DMS153 (cell line): Measurements from ENCODE around the gene ATP4A.
"Not testable (repeated sequence)": the region's sequence is repeated elsewhere in the genome, so short reads cannot be mapped to it uniquely, and the experiment has no call there.

Experiments used
- DNase-seq: peaks from one replicate; lab custom pipeline; 2025; lab: John Stamatoyannopoulos, UW

Gene ATP4A

DNA sequence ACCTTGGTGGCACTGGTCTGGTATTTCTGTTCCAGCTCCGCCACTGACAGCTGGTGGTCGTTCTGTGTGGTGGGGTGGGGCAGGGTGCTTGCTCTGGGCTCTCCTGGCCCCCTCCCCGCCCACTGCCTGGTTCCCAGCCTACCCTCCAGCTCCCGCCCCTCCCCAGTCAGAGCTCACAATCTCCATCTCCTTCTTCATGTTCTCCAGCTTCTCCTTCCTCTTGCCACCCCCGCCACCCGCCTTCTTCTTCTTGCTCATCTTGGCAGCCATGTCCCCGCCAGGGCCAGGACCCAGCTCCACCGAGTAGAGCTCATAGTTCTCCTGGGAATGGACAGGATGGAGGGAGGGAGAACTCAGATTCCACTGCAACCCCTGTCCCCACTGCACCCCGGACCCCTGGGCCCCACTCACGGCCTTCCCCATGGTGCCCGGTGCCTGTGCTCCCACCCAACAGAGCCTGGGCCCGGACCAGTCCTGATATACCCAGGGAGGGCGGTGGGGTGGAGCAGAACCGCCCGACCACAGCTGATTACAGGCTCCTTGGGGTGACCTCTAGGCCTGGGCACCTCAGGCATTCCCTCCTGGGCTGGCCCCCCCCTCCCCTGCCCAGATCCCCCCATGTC lies at the start of gene ATP4A:
ATP4A (minus strand) TSS at position 452 of the 623 bp plus-strand sequence; CDS start at position 423, 29 bp downstream.
- no peak for DNase-seq

GRCh38 chr19:35612559-35613321 lies 49.3 kb upstream of the ATP4A start, which contains the start of gene HAUS5:
Gene HAUS5, plus strand, starts transcription at chr19:35612735. Its CDS starts 60 bp downstream, at chr19:35612795.
- peak; percentile 88 for DNase-seq

DNA sequence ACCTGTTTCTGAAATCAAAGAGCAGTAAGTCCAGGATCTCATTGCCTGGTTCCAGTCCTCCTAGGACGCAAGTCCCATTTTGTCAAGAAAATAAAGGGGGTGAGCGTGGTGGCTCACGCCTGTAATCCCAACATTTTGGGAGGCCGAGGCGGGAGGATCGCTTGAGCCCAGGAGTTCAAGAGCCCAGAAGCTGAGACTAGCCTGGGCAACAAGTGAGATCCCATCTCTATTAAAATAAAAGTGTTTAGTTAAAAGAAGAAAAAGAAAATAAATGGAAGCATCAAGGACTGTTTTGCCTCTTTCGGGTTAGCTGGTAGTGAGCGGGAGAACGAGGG lies 48.7 kb upstream of the ATP4A start:
- DNase-seq: no peak

DNA sequence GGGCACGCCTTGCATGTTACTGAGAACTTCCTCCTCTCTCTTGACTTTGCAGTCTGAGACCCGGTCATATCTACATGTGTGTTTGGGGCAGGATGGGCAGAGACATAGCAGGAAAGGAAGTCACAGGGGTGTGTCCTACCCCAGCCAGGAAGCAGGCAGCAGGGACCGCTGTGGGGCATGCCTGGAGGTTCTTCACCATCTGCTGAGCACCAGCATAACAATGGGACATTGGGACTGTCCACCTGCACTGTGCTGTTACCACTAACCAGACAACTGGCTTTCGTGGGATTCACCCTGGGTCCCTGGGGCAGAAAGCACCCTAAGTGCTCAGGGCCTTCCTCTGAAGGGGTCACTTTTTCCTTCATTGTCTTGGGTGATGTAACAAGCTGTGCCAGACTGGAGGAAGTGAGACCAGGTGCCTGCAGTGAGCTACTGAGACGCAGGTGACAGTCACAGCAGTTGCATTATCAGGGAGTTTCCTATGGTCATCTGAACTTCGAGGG lies 46.4 kb upstream of the ATP4A start:
- DNase-seq: no peak

DNA sequence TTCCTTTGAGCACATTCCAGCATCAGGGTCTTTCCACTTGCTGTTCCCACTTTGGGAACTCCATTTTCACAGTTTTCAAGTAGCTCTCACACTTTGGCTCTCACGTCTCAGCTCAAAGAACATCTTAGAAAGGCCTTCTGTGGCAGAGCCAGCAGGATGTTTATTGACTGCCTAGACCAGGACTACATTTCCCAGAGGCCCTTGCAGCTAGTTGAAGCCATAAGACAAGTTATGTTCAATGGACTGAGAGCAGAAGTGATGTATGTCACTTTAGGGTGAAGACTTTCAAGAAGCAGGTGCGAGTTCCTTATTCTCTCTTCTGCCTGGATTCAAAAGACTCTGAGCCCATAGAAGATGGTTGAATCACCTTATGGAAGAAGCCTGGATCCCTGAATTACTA lies 44.8 kb upstream of the ATP4A start:
- DNase-seq: no peak

DNA sequence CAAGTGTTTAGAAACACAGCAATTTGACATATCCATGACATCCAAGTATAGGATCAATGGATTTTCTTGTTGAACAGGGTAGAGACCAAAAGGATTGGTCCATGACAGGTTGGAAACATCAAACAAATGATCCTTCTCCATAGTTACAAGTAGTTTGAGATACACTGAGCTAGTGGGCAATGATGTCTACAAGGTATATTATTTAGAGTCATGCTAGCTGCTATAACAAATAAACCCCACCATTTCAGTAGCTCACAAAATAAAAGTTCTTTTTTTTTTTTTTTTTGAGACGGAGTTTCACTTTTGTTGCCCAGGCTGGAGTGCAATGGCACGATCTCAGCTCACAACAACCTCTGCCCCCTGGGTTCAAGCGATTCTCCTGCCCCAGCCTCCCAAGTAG lies 44.2 kb upstream of the ATP4A start:
- no peak for DNase-seq

GRCh38 chr19:35607170-35607569 lies 43.7 kb upstream of the ATP4A start:
- DNase-seq: not testable (repeated sequence)

- DNase-seq: not testable (repeated sequence)
These were observed 41.0 kb upstream of the ATP4A start for GRCh38 chr19:35604436-35604835.

DNA sequence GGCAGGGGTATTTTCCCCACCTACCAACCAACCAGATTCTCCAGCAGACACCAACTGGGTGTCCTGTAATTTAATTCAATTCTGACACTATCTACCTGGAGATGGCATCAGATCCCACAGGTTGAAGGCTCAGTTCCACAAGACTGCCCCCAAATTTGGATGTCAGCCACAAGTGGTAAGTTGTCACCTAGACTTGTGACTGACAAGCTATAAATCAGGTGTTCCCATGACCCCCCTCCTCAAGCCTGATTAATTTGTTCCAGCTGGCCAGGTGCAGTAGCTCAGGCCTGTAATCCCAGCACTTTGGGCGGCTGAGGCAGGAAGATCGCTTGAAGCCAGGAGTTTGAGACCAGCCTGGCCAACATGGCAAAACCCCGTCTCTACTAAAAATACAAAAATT lies 38.5 kb upstream of the ATP4A start:
- DNase-seq: no peak

GRCh38 chr19:35596366-35596999 lies 33.0 kb upstream of the ATP4A start:
- no peak for DNase-seq

DNA sequence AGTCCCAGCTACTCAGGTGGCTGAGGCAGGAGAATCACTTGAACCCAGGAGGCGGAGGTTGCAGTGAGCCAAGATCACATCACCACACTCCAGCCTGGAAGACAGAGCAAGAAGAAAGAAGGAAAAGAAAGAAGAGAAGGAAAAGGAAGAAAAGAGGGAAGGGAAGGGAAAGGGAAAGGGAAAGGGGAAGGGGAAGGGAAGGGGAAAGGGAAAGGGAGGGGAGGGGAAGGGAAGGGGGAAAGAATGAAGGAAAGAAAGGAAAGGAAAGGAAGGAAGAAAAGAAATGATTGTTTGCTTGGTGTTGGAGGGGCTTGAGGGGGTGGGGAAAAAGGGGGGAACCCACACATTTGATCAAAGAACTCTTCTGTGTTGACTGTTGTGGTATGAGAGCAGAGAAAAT lies 32.5 kb upstream of the ATP4A start:
- no peak for DNase-seq

DNA sequence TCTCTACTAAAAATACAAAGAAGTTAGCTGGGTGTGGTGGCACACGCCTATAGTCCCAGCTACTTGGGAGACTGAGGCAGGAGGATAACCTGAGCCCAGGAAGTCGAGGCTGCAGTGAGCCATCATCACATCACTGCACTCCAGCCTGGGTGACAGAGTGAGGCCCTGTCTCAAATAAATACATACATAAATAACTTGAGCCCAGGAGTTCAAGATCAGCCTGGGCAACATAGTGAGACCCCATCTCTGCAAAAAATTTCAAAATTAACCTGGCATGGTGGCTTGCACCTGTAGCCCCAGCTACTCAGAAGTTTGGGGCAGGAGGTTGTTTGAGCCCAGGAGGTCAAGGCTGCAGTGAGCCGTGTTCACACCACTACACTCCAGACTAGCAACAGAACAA lies 31.6 kb upstream of the ATP4A start:
- DNase-seq: not testable (repeated sequence)

- DNase-seq: no peak
These were observed 28.8 kb upstream of the ATP4A start for GRCh38 chr19:35592226-35592625.

GRCh38 chr19:35590875-35591274 lies 27.4 kb upstream of the ATP4A start:
- no peak for DNase-seq

DNA sequence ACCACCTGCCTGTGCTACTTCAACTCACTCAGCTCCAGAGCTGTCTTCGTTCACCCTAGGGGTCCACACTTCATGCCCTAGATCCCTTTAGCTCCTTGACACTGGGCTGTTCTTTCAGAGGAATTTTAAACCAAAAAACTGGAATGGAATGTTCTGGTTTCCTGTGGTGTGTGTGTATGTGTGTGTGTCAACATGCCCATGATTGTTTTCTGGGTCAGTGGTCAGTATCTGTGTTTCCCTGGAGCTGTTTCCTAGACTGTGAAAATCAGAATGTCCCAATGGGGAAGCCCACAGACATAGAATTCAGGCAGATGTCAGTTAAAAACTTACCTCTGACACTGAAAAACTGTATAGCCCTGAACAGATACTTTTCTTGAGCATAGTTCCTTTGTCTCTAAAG lies 23.9 kb upstream of the ATP4A start:
- DNase-seq: no peak

DNA sequence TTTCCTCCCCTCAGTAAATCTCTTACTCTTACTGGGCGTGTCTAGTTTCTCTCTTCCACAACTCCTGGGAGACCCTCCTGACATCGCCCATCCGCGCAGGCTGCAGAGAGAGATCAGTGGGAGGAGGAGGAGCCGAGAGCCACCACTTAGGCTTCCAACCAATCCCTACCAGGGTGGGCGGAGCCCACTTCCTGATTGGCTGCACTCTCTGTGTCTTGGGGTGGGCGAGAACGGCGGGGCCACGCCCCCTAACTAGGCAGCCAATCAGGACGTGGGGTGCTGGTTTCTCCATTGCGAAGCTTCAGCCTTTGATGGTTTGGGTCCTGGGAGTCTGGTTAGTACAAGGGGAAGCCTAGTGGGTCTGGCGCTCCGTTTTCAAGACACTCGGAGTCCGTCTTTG lies 22.4 kb upstream of the ATP4A start, which contains the start of gene PMIS2:
PMIS2 (plus strand) TSS at position 326 of the 400 bp plus-strand sequence. CDS start 87 bp downstream, outside the sequence.
- DNase-seq: no peak

GRCh38 chr19:35582760-35583159 lies 19.3 kb upstream of the ATP4A start:
- DNase-seq: no peak

GRCh38 chr19:35578707-35579106 lies 15.2 kb upstream of the ATP4A start:
- no peak for DNase-seq

DNA sequence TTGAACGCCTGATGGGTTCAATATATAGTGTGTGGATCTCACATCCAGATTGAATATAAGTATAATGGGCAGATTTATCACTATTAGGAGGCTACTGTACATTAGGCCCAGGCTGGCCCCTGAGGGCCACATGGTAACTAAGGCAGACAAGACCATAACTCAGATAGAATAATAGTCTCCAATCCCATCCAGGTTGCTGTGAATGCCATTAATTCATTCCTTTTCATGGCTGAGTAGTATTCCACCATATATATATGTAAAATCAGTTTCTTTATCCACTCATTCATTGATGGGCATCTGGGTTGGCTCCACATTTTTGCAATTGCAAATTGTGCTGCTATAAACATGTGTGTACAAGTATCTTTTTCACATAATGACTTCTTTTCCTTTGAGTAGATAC lies 14.5 kb upstream of the ATP4A start:
- no peak for DNase-seq

- DNase-seq: no peak
These were observed 8.0 kb upstream of the ATP4A start for GRCh38 chr19:35571406-35571965.

GRCh38 chr19:35569281-35569781 lies 5.9 kb upstream of the ATP4A start:
- no peak for DNase-seq

DNA sequence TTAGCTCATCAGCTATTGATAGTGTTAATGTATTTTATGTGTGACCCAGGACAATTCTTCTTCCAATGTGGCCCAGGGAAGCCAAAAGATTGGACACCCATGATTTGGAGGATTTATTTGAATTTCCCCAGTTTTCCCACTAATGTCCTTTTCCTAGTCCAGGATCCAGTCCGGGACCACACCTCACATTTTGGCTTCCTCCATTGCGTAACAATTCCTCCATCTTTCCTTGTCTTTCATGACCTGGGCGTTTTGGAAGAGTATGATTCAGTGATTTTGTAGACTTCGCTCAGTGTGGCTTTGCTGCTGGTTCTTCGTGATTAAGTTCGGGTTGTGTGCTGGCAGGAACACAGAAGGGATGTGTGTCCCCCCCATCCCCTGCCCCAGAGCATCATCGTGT lies 3.3 kb upstream of the ATP4A start:
- DNase-seq: no peak
